A673 (cell line): ENCODE results near the gene NUP93.

ENCODE experiments used
- CTCF ChIP-seq: fragments of 300-800, 200-600 bp; sonication (generic); conservative IDR thresholded peaks from 2 replicates; pipeline ENCODE4 v1.5.1; 2017; ENCODE audit warnings: low read depth, mild to moderate bottlenecking, antibody characterized with exemption, low read length, moderate library complexity, mixed read lengths
- EZH2 ChIP-seq: fragments of 200-600 bp; sonication (generic); IDR thresholded peaks from 2 replicates; pipeline ENCODE4 v1.6.1; 2017; ENCODE audit warnings: borderline replicate concordance, low read depth, mild to moderate bottlenecking, mixed read lengths, antibody characterized with exemption, low read length; ENCODE audit not compliant: poor library complexity, severe bottlenecking

GRCh38 chr16:56773532-56773931 is 43.6 kb downstream of the NUP93 start:
- no peak for TF ChIP-seq CTCF
- TF ChIP-seq EZH2, result no peak
